HG02852 (cell line): ENCODE results near the gene RPS6KA4.

ENCODE experiments used
- ATAC-seq: cut with Tn5 transposase; IDR thresholded peaks from one replicate; pipeline ENCODE4 v1.9.1; 2021; ENCODE audit warnings: mild to moderate bottlenecking, moderate library complexity; ENCODE audit not compliant: unreplicated experiment

The RPS6KA4 gene

DNA sequence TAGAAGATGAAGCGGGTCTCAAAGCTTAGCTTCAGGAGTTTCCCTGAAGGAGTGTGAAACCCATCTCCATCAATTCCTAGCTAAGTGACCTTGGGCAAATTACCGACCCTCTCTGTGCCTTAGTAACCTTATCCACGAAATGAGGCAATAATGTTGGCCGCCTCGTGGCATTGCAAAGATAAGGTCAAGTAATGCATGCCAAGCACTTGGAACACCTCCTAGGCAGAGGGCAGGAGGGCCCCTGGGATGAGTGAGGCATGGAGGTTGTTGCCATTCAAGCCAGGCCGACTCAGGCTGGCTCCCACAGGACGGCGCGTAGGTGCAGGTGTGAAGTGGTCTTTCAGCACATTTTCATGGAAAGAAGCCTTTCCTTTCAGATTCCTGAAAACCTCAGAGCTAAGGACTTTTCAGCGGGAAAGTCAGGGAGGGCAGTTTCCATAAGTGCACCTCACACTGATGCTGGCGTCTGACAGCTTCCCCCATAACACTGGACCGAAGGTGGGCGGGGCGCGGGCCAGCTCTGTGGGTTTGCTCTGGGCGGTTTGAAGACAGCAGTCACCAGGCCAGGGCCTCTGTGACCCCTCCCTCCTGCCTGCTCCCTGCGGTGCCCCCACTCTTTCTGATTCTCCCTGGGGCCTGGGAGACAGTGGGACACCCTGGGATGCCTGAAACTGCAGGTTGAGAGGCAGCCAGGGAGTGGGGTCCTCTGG, 25.2 kb downstream of the RPS6KA4 start:
- no peak for ATAC-seq

DNA sequence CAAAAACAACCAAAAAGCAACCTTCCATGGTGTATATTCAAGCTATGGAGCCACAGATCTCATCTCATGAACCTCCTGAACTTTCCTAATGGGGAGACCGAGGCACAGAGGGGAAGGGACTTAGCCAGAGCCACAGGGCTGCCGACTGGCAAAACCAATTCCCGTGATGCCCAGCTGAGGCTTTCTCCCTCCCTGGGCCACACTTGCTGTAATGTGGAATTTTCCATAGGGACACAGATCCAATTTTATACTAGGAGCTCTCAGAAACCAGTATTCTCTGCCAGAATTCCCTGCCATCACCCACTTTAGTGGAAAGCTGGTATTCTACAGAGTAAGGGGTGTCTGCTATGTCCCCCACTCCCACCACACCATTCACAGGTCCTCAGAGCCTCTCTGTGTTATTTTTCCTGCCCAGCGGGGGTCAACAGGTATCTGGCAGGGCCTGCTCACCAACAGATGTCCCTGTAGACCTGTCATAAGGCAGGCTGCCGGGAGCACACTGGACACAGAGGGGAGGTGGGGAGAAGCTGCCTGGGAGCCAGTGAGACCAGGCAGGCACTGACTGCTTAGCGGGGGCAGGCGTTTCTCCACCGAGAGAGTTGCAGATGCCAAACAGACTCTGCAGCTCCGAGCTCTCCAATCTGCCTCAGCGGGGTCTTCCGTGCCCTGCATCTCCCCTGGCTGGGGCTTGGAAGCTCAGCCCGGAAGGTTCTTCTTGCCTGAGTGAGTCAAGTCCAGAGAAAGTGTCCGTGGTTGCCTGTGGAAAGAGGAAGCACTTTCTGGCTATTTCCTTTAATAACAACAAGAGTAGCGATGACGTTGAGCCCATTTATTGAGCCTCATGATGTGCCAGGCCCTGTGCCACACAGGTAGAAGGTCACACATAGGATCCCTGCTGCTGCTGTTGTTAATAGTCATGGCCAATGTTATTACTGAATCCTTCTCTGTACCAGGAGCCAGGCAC, 26.3 kb downstream of the RPS6KA4 start:
- ATAC-seq = no peak

DNA sequence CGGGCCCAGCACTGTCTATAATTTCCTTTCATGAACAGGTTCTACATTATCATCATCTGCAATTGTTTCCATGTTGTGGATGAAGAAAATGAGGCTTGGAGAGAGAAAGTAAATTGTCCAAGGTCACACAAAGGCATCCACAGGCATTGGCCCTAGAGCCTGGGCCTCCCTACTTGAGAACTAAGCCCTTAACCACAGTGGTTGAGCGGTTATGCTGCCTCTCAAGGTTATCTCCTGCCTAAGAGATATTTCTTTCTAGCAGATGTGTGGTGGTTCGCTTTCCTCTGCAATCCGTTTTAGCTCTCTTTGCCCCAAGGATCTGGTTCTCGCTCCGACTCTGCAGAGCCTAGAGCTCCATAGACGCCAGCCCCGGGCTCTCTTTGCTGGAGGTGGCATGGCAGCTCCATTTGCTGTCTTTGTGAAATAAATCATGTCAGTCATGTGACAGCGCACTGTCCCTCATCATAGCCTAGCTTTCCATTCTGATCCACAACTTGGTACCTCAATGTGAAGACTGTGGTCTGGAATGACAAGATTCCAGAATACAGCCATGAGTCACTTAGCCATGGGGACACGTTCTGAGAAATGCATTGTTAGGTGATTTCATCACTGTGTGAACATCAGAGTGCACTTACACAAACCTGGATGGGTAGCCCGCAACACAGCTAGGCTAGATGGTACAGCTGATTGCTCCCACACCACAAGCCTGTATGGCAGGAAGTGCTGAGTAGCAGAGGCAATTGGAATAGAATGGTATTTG, 27.2 kb downstream of the RPS6KA4 start:
- ATAC-seq = no peak

DNA sequence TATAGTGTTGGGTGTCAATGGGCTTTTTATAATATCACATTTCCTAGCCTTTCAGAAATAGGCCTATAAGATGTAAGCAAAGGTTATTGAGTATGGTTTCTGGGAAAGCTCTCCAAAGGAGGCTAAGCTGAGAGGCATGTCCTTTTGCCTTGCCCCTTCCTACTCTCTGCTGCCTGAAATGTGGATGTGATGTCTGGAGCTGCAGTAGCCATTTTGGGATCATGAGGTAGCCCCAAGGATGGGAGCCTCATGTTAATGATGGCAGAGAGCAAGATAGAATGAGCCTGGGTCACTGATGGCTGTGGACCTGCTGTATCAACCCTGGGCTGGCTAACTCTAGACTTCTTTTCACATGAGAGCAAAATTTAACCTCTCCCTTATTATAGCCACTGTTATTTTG, 29.0 kb downstream of the RPS6KA4 start:
- ATAC-seq = no peak

DNA sequence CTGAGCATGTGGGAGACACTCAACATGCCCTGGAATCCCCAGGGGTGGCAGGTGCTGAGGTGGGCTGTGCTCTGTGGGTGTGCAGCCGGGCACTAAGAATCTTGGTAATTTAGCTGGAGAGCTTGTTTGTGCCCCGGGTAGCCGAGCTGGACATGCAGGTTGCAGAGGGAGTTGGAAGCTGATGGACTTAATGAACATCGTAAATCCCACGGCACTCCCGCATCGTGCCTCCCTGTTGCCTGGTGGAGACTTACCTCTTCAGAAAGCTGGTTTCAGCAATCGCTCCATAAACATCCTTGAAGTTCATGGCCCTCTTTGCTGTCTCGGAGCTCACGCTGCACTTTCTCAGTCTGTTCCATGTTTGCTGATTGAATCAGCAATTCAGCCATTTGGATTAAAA, 29.9 kb downstream of the RPS6KA4 start:
- no peak for ATAC-seq

DNA sequence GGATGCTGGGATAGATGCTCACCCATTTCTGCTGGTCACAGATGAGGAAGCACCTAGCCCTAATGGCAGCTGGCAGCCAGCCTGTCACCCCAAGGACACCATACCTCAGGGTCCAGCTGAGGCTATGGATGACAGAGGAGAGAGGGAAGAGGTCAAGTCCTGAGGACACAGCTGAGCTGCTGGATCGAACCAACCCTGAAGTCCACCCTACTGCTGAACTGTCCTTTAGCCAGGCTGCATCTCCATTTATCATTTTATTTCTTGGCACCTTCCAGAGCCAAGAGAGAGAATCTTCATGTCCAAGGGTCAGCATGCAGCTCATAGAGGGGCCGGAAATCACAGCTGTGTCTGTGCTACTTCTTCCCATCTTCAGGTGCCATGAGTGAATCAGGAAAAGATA, 30.9 kb downstream of the RPS6KA4 start:
- ATAC-seq = no peak

DNA sequence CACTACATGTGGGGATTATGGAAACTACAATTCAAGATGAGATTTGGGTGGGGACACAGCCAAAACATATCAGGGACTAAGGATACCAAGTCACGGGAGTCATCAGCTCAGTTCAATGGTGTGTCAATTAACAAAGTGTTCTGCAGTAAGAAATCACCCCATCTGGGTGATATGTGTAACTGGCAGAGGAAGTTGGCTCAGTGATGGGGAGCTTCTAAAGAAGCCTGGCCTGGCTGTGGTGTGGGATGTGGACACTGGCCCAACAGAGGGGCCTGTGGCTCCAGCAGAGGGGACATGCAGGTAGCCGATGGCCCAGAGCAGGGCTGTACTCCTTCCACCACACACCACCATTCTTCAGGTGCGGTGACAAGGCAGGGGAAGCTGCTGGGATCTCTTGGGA, 31.6 kb downstream of the RPS6KA4 start:
- no peak for ATAC-seq

DNA sequence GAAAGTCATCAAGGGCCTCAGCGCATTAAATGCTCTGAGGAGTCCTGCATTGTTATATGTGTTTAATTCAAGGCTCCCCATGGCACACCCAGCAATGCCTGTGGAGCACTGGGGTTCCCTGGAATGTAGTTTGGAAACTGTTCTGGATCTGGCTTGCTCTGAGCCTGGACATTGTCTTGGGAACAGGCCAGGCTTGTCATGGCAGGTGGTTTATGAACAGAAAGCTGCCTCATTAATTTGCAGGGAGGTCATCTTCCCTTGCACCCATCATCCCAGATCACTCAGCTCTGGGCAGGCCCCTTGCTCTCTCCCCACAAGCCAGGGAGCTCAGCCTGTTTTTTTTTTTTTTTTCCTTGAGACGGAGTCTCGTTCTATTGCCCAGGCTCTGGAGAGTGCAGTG, 32.9 kb downstream of the RPS6KA4 start:
- no peak for ATAC-seq

DNA sequence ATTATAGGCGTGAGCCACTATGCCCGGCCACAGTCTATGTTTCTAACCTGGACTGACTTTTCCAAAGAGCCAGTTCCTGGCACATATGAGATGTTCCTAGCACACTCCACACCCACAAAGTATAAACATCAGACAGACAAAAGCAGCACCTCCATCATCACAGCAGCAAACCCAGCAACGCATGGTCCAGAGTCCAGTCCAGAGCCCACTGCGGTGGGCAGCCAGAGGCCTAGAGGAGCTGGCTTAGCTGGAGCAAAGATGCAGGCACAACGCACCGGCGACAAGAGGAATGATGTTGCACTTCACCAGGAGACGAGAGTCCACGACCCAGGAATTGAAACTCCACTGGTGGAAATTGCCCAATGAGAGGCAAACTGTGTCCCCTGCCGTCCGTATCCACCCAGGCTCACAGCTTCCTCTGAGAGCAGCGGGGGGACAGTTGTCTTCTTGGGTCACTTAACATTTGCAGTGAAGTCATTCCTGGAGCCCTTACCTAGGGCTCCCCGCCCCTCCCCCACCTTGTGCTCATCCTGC, 36.6 kb downstream of the RPS6KA4 start:
- no peak for ATAC-seq

DNA sequence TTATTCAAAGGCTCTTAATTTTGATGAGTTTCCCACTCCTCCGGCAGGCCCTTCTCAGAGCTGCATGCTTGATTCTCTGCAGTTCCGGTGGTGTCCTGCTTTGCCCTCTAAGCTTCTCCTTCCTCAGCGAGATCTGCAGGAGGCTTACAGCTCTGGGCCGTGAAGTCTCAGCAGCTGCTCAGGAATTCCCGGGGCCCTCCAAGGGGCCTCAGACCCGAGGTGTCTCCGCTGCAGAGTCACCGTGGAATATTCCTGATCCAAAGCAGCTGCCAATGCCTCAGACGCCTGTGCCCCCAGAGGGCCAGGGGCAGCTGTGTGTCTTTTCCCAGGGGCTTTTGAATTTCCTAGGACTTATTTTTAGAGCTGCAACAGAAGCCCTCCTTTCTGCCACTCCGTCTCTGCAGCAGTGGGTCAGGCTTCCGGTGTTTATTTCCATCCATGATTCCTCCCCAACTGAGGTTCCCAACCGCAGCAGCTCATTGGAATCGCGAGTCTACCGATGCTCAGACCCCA, 37.2 kb downstream of the RPS6KA4 start:
- no peak for ATAC-seq

DNA sequence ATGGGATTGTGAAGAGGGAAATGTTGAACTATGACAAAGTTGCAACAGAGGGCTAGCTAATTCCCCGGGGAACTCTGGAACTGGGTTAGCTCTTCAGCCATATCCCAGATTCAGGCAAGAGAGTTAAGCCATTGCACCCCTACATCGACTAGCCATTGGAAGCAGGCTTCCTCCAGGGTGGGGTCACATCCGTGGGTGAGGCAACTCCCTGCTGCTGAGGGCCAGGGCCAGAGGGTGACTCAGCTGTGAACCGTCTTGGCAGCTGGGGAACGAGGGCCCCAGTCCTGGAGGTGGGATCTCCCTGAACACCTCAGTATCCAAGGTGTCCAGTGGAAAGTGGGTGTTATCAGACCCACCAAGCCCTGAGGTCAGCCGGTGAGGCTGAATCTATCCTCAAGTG, 41.1 kb downstream of the RPS6KA4 start:
- ATAC-seq = no peak

DNA sequence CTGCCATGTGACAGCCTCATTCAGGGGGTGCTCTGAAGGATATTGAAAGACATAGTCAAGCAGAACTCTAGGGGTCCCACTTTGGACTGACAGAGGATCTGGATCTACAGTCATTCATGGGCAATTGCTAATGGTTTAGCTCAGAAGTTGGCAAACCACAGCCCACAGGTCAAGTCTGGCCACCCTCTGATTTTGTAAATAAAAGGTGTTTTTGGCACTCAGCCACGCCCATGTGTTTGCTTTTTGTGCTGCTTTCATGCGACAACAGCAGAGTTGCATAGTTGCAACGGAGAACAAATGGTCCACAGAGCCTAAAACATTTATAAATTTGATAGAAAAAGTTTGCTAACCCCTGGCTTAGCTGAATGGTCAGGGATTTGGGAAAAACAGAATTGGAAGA, 41.7 kb downstream of the RPS6KA4 start:
- no peak for ATAC-seq

DNA sequence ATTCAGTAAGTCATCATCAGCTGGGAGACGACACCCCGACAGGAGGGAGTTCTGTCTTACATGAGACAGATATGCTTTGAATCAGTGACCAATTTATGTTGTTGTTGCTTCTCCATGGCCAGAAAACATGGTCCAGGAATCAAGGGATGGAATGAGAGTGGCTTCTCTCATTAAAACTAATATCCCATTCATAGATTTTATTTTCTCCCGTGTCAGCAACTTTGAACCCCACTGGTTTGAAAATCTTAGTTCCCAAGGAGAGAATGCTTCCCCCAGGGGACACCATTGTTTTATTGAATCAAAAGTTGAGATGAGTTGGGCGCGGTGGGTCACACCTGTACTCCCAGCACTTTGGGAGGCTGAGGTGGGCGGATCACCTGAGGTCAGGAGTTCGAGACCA, 42.8 kb downstream of the RPS6KA4 start:
- ATAC-seq = no peak

DNA sequence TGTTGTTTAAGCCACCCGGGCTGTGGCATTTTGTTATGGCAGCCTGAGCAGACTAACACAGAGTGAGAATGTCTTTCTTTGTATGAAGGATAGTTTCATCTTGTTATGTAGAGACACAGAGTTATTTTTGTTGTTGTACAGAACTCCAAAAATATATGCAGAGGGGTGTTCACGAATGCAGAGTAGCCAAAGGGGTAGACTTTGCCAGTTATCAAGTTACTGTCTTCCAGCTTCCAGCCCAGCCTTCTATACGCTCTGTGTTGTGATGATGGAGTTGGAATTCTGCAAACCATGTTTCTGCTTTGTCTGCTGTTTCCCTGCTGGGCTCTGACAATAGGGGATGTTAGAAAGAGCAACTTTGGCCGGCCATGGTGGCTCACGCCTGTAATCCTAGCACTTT, 44.1 kb downstream of the RPS6KA4 start:
- no peak for ATAC-seq

DNA sequence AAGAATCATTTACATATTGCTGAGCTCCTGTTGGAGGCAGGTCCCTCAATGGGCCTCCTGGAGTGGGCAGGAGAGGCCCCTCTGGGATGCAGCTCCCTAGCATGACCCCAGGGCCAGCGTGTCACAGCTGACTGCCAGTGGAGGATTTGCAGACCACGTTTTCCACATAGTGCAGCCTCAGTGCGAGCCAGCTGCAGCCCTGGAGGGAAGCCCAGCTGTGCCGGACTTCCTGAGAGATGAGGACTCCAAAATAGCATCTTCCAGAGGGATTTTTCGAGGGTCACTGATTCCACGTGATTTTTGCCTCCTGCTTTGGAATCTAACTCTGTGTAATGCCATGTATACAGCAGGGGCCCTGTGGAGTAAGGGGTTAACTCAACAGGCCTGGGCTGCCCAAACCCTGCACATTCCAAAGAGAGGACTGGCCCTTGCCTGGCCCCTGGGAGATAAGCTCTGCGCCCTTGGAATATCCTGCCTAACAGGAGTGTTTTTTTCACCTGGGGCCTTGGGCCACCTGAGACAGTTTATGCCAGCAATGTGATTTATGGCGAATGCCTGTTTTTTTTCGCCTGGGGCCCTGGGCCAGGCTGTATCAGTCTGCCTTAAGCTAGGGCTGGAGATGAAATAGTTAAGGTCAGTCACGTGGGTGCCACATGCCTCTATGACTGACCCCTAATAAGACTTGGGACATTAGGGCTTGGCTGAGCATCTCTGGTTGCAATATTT, 47.4 kb downstream of the RPS6KA4 start:
- no peak for ATAC-seq

DNA sequence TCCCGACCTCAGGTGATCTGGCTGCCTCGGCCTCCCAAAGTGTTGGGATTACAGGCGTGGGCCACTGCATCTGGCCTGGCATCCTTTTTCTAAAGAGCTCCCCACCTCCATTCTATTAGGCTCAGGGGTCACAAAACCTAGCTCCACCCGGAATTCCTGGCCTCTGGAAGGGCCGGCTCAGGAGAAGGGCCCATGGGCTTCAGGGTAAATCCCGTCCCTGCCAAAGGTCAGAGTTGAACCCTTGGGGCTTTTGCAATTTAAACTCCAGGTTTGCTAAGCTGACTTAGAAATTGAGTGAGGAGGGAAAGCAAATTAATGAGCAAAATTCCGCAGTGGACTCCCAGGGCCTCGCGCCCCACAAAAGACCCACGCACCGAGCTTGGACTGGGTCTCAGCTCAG, 48.3 kb downstream of the RPS6KA4 start:
- no peak for ATAC-seq

DNA sequence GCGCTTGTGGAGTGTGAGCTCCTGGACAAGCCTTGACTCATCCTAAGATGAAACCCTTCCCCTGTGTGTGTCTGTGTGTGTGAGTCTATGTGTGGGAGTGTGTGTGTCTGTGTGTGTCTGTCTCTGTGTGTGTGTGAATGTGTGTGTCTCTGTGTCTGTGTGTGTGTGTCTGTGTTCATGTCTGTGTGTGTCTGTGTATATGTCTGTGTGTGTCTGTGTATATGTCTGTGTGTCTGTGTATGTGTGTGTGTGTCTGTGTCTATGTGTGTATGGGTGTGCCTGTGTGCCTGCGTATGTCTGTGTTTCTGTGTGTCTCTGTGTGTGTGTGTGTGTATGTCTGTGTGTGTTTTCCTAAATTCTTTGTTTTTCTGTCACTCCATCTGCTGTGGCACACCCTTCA, 48.7 kb downstream of the RPS6KA4 start:
- no peak for ATAC-seq

DNA sequence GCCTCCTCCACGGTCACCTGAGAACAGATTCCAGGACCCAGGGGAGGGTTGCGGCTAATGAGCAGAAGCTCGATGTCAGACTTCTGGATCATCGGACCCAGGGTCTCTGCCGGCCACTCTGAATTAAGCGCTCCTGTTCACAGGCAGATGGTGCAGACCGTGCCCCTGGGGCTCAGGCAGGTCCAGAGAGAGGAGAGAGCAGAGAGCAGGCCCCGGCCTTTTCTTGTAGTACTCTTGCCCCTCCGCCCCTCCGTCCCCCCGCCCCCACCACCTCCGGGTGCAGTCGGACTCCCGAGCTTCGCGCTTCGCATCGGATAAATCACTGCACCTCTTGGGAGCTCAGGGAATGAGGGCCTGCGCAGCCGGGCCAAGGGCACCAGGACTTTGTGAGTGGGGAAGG, 50.3 kb downstream of the RPS6KA4 start:
- ATAC-seq = no peak

DNA sequence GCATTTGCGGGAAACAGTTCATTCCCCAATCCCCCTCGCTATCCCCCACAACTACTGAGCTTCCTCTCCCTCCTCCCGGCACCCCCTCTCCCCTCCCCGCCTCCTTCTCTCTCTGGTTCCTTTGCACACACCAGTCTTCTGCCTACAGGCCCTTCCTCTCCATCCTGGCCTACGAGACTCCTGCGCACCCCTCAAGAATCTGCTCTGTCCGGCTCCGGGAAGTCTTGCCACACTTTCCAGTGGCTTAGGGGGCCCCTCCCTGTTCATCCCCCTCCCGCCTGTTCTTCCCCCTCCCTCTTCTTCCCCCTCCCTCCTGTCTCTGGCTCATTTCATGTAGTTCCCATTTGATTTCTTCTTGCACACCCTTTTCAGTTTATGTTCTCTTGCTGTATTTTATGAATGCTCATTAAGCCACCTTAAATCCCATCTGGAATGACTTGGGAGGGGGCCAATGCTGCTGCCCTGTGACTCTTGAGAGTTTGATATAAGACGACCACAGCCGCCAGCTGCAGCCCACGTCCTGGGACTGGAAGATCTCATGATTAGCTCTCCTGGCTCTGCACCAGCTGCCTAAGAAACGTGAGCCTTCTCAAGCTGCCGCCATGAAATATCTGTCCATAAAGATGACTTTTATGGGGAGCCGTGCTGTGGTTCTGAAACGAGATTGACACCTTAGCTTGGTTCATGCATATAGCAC, 50.9 kb downstream of the RPS6KA4 start:
- no peak for ATAC-seq

DNA sequence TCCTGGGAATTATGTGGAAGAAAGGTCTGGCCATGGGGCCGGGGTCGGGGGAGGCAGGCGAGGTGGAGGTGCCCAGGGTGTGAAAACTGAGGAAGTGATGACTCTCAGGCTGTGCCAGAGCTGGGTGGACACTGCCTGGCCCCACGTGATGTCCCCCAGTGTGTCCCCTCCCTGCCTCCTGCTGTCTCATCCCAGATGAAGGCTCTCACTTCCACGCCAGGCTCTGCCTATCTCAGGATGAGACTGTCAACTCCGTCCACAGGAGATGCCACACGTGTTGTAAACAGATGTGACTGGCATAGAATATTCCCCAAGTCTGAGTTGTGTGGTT, 51.4 kb downstream of the RPS6KA4 start:
- no peak for ATAC-seq
